ENCODE measurements around the gene MYL2.

DNA sequence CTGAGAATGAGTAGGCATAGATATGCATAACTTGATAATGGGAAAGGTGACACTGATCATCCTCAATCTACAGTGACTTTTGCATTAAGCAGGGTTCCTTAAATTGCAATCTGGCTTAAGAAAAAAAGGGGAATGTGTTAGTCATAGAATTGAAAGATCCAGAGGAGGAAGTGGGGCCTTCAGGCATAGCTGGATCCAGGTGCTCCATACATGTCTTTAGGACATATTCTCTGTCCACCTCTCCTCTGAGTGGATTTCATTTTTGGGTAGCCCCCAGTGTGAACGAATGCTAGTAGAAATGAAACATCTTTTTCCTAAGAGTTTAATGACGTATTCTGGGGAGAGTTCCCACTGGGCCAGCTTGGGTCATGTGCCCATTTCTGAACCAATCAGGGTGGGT, 46.0 kb downstream of the MYL2 start:
- TF ChIP-seq, protein P1, sequence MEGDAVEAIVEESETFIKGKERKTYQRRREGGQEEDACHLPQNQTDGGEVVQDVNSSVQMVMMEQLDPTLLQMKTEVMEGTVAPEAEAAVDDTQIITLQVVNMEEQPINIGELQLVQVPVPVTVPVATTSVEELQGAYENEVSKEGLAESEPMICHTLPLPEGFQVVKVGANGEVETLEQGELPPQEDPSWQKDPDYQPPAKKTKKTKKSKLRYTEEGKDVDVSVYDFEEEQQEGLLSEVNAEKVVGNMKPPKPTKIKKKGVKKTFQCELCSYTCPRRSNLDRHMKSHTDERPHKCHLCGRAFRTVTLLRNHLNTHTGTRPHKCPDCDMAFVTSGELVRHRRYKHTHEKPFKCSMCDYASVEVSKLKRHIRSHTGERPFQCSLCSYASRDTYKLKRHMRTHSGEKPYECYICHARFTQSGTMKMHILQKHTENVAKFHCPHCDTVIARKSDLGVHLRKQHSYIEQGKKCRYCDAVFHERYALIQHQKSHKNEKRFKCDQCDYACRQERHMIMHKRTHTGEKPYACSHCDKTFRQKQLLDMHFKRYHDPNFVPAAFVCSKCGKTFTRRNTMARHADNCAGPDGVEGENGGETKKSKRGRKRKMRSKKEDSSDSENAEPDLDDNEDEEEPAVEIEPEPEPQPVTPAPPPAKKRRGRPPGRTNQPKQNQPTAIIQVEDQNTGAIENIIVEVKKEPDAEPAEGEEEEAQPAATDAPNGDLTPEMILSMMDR (IDR thresholded peaks at IDR 0.05; ENCODE audit: low read depth, low read length, poor library complexity, severe bottlenecking) = no peak
- no peak for TF ChIP-seq EZH2phosphoT487 (IDR thresholded peaks at IDR 0.05; ENCODE audit: borderline replicate concordance, low read length)
